ENCODE results near the gene DUSP3.

- TF ChIP-seq, protein P1, sequence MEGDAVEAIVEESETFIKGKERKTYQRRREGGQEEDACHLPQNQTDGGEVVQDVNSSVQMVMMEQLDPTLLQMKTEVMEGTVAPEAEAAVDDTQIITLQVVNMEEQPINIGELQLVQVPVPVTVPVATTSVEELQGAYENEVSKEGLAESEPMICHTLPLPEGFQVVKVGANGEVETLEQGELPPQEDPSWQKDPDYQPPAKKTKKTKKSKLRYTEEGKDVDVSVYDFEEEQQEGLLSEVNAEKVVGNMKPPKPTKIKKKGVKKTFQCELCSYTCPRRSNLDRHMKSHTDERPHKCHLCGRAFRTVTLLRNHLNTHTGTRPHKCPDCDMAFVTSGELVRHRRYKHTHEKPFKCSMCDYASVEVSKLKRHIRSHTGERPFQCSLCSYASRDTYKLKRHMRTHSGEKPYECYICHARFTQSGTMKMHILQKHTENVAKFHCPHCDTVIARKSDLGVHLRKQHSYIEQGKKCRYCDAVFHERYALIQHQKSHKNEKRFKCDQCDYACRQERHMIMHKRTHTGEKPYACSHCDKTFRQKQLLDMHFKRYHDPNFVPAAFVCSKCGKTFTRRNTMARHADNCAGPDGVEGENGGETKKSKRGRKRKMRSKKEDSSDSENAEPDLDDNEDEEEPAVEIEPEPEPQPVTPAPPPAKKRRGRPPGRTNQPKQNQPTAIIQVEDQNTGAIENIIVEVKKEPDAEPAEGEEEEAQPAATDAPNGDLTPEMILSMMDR (IDR thresholded peaks at IDR 0.05) = no peak
- no peak for TF ChIP-seq EP300 (IDR thresholded peaks at IDR 0.05)
Measured at GRCh38 chr17:43812396-43813265, 33.9 kb upstream of the DUSP3 start.

Measured in esophagus muscularis mucosa (tissue), 3 donors.